Activated CD4-positive, alpha-beta memory T cell treated with anti-CD3 and anti-CD28 coated beads, Interleukin-2, amount 10 ng/mL, durations not matched to agents 7 days and 5 days (primary cell): ENCODE results near the gene GINM1. TPM values are rescaled to one million over a fixed set of nuclear protein-coding genes. Genes with fewer than 3 reads are reported as not detected.

Experiments
- CTCF ChIA-PET: fragments of 350-600 bp; sonication (Branson Sonifier 250); formaldehyde crosslinking; loops from one replicate; lab custom pipeline; 2021; ENCODE audit warnings: antibody characterized with exemption, inconsistent platforms; lab: Charles Lee
- POLR2A ChIA-PET: fragments of 350-600 bp; sonication (Branson Sonifier 250); formaldehyde crosslinking; loops from one replicate; lab custom pipeline; 2021; ENCODE audit warnings: antibody characterized with exemption; lab: Charles Lee
- DNase-seq: peaks from one replicate; pipeline ENCODE4 v3.0.0-alpha.2; 2020
- H3K27ac Mint-ChIP-seq: one replicate; pipeline ENCODE4 v1.8.0; 2021; ENCODE audit warnings: mild to moderate bottlenecking, mixed read lengths
- H3K27me3 Mint-ChIP-seq: one replicate; pipeline ENCODE4 v1.8.0; 2021; ENCODE audit warnings: mixed read lengths
- H3K36me3 Mint-ChIP-seq: one replicate; pipeline ENCODE4 v1.8.0; 2021; ENCODE audit warnings: low read depth, mixed read lengths
- H3K4me1 Mint-ChIP-seq: one replicate; pipeline ENCODE4 v1.8.0; 2021; ENCODE audit warnings: mixed read lengths
- H3K4me3 Mint-ChIP-seq: one replicate; pipeline ENCODE4 v1.8.0; 2021; ENCODE audit warnings: mild to moderate bottlenecking, mixed read lengths
- H3K9me3 Mint-ChIP-seq: one replicate; pipeline ENCODE4 v1.8.0; 2021; ENCODE audit warnings: mixed read lengths
- total RNA-seq, 2 experiments: library from RNA; stranded (reverse); gene quantifications; one replicate each; pipeline ENCODE4 v1.2.3, GENCODE V29; 2021

The GINM1 gene
- 10 to 100 TPM; 18.1 to 18.4 TPM for total RNA-seq

DNA sequence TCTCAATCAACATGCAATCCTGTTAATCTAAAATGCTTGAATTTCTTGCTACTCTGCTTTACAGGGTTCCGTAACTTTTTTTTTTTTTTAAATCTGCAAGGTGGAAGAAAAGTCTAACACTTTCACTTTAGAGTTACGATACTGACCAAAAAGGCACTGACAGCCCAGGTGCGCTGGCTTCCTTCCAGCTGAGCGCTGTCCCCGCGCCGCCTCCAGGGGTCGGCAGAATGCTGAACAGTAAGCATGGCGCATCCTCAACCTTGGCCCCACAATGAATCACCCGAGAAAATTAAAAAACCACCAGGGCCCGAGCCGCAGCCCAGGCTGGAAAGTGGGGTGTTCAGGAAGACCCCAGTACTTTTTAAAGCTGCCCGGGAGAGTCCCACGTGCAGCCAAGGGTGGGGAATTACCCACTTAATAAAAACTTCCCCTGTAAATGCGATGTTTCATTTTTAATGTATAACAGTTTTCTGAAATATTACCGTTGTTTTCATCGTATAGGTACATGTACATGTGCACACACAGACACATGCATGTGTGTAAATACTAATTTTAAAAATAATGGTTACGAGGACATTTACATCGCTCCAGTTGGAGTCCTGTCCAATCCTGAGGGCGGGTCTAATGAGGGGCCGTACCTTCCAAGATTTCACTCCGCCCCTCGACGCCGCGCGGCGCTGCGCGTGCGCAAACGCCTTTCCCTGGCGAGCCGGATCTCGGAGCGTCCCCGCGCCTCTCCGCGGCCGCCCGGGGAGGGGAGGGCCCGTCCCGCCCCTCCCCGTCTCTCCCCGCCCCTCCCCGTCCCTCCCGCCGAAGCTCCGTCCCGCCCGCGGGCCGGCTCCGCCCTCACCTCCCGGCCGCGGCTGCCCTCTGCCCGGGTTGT lies at the start of gene GINM1:
Gene GINM1, plus strand, starts transcription at position 849 of the 883 bp plus-strand sequence. CDS start 40 bp downstream, outside the sequence.
- Mint-ChIP-seq H3K36me3 (no peaks in the 10 kb centered on the region), H3K9me3 (no peaks in the 10 kb centered on the region), H3K27ac (peak within 1 kb of the TSS; percentile 85), H3K27me3 (peaks cover 6% of the 10 kb centered on the region), H3K4me3 (peak within 1 kb of the TSS; percentile 87), H3K4me1 (peaks cover 22% of the 10 kb centered on the region)
- DNase-seq: peak; percentile 97
- POLR2A ChIA-PET: interaction anchor here (0.6 to 2.8 kb wide), 8 partner anchors 10 to 184 kb away, joined by 3 to 17 read pairs (median 5); partner anchors contain the start of genes KATNA1 and PPIL4
- CTCF ChIA-PET: interaction anchor here (0.7 to 6.2 kb wide), 6 partner anchors 10 to 105 kb away, joined by 3 to 55 read pairs (median 3); partner anchors contain the start of gene PPIL4

DNA sequence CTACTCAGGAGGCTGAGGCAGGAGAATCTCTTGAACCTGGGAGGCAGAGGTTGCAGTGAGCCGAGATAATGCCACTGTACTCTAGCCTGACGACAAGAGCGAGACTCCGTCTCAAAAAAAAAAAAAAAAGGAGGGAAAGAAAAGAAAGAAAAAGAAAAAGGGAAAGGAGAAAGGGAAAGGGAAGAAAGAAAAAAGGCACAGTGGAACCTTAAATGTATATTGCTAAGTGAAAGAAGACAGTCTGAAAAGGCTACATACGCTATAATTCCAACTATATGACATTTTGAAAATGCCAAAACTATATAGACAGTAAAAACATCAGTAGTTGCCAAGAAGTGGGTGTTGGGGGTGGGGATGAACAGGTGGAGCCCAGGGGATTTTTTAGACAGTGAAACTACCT lies 36.5 kb upstream of the GINM1 start:
- Mint-ChIP-seq H3K4me3 (no peak overlapping the region), H3K27me3 (no peaks in the 10 kb centered on the region), H3K36me3 (peaks cover 43% of the 10 kb centered on the region), H3K27ac (no peak overlapping the region), H3K9me3 (no peaks in the 10 kb centered on the region), H3K4me1 (peaks cover 4% of the 10 kb centered on the region)
- ChIA-PET POLR2A (no interaction called here), CTCF (interaction anchor here (2.5 kb wide), 1 partner anchor 13 kb away, joined by 14 read pairs; no protein-coding TSS in a partner anchor)
- no peak for DNase-seq

DNA sequence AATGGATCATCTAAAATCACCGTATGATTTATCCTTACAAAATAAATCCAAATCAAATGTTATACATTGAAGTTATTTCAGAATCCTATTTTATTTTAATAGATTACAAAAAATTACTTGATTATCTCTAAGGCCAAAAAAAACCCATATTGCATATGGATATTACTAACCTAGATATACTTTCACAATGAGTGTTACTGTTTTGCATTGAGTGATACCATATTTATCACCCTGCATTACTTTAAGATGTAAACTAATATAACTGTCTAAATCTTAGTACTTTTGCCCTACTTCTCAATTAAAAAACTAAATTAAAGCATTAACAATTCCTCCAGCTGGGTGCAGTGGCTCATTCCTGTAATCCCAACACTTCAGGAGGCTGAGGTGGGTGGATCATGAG lies 31.4 kb upstream of the GINM1 start:
- Mint-ChIP-seq H3K4me1 (no peaks in the 10 kb centered on the region), H3K36me3 (peaks cover 58% of the 10 kb centered on the region), H3K4me3 (no peak overlapping the region), H3K27me3 (no peaks in the 10 kb centered on the region), H3K27ac (no peak overlapping the region), H3K9me3 (no peaks in the 10 kb centered on the region)
- no peak for DNase-seq
- ChIA-PET CTCF (interaction anchor here (1.4 kb wide), 1 partner anchor 18 kb away, joined by 4 read pairs; no protein-coding TSS in a partner anchor), POLR2A (no interaction called here)

DNA sequence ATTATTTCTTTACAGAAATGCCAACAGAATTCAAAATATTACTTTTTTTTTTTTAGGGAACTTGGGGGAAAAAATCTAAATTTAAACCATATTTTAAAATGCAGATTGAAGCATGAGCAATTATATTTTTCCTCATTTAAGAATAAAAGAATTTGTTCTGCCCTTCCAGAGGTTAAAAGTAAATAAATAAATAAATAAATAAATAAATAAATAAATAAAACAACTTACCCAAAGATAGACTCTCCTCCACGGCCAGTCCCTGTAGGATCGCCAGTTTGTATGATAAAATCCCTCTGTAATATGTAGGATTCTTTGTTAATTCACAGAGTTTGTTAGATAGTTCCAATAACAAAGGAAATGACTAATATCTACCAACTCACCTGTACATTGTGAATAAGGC lies 25.0 kb upstream of the GINM1 start:
- CTCF ChIA-PET: no interaction called here
- Mint-ChIP-seq H3K4me3 (no peak overlapping the region), H3K27me3 (no peaks in the 10 kb centered on the region), H3K4me1 (peaks cover 35% of the 10 kb centered on the region), H3K9me3 (no peaks in the 10 kb centered on the region), H3K36me3 (peaks cover 34% of the 10 kb centered on the region), H3K27ac (no peak overlapping the region)
- no peak for DNase-seq
- POLR2A ChIA-PET: no interaction called here

DNA sequence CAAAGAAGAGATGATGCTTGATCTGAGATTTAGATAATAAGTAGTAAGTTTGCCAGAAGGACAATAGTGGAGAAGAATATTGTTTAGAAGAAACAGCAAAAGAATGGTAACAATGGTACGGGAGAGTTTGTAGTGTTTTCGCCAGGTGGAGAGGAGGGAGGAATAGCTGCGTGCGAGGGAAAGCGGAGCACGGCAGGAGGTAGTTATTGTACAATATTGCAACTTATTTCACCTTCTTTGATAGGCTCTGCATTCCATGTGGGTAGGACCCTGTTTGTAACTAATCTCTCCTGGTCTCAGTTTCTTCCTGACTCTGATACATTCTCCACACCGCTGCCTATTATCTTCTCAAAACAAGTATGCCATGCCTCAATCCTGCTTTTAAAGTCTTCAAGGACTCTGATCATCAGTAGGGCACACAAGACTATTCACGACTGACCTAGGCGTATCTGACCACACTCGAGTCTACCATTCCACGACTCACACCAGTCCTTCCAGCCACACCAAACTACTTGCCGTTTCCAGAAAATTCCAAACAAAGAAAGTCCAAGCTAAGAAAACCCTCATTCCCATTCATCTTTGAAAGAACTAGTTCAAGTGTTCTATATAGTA lies 21.4 kb upstream of the GINM1 start:
- POLR2A ChIA-PET: interaction anchor here (0.9 to 3.7 kb wide), 13 partner anchors 14 to 793 kb away, joined by 3 to 18 read pairs (median 6); partner anchors contain the start of genes GINM1, KATNA1, LATS1 and TAB2
- peaks cover 41% of the 10 kb centered on the region for H3K4me1 Mint-ChIP-seq
- H3K36me3 Mint-ChIP-seq: peaks cover 10% of the 10 kb centered on the region
- peak overlapping the region; percentile 95 for H3K27ac Mint-ChIP-seq
- H3K4me3 Mint-ChIP-seq: peak overlapping the region; percentile 97
- no peak for DNase-seq
- CTCF ChIA-PET: interaction anchor here (1.0 to 3.9 kb wide), 11 partner anchors 8 to 173 kb away, joined by 3 to 27 read pairs (median 5); partner anchors contain the start of genes LATS1 and ZC3H12D
- H3K27me3 Mint-ChIP-seq: peaks cover 9% of the 10 kb centered on the region
- H3K9me3 Mint-ChIP-seq: no peaks in the 10 kb centered on the region

- peak overlapping the region; percentile 97 for H3K4me3 Mint-ChIP-seq
- DNase-seq: peak; percentile 69
- H3K27me3 Mint-ChIP-seq: peaks cover 9% of the 10 kb centered on the region
- ChIA-PET CTCF (interaction anchor here (0.6 to 3.9 kb wide), 22 partner anchors 9 to 715 kb away, joined by 3 to 55 read pairs (median 4); partner anchors contain the start of genes GINM1, LATS1 and ZC3H12D), POLR2A (interaction anchor here (0.6 to 3.7 kb wide), 21 partner anchors 8 to 793 kb away, joined by 3 to 18 read pairs (median 4); partner anchors contain the start of genes GINM1, KATNA1, LATS1 and PCMT1)
- peaks cover 41% of the 10 kb centered on the region for H3K4me1 Mint-ChIP-seq
- H3K27ac Mint-ChIP-seq: peak overlapping the region; percentile 95
- no peaks in the 10 kb centered on the region for H3K9me3 Mint-ChIP-seq
- peaks cover 6% of the 10 kb centered on the region for H3K36me3 Mint-ChIP-seq
Observed at GRCh38 chr6:149545258-149545753, 20.9 kb upstream of the GINM1 start.

DNA sequence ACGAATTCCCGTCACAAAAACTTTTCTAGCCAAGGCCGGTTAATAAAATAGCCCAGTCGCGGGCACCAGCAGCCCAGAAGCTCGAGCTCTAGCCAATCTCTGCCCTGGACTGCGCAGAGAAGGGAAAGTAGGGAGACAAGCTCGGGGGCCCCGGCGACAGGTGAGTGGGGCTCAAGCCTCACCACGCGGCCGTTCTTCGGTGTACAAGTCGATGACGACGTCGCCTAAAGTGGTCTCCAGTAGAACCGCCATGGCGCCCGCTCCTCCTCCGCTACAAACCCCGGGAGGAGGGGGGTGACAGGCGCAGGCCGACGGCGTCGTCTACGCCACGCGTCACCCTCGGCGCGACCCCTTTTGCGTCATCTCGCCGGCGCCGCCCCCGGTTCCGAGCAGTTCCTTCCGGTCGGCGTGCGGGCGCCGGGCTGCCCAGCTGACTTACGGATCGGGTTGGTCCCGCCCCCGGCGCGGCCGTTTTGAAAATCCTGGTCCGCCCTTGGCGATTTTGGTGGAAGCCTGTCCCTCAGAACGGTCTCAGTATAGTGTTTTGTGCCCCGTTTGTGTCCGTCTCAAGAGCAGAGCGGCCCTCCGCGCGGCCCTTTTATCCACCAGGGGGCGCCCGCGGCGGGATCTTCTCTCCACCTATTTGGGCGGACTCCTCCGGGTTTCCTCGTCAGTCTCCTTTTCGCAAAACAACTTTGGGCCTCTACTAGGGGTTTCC lies 20.3 kb upstream of the GINM1 start, which contains the start of gene PPIL4:
Gene PPIL4, minus strand, starts transcription at position 290 of the 718 bp plus-strand sequence. Its CDS starts 38 bp downstream, at position 252.
- peaks cover 40% of the 10 kb centered on the region for H3K4me1 Mint-ChIP-seq
- DNase-seq: peak; percentile 97
- H3K27me3 Mint-ChIP-seq: peaks cover 9% of the 10 kb centered on the region
- ChIA-PET CTCF (interaction anchor here (0.6 to 3.9 kb wide), 22 partner anchors 10 to 716 kb away, joined by 3 to 55 read pairs (median 4); partner anchors contain the start of genes GINM1, LATS1 and ZC3H12D), POLR2A (interaction anchor here (0.6 to 3.7 kb wide), 20 partner anchors 9 to 794 kb away, joined by 3 to 18 read pairs (median 4); partner anchors contain the start of genes GINM1, KATNA1, LATS1 and PCMT1)
- peak within 1 kb of the TSS; percentile 97 for H3K4me3 Mint-ChIP-seq
- H3K27ac Mint-ChIP-seq: peak within 1 kb of the TSS; percentile 95
- H3K36me3 Mint-ChIP-seq: peaks cover 3% of the 10 kb centered on the region
- H3K9me3 Mint-ChIP-seq: no peaks in the 10 kb centered on the region

DNA sequence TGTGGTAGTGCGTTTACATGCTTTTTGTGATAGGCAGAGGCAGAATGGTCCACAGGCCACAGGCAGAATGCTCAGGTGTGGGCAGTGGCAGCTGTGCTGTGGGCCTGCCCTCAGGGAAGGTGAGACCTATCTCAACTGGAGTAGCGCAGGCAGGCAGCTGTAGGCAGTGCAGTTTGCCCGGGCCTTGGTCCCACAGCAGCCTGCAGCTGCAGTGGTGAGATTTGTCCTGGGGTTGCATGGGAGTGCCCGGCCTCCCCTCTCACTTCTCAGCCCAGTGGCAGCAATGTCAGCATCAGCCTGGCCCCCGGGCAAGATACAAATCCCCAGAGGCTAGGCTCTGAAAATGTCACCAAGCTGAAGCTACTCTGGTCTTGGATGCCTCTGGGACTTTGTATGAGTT lies 14.3 kb upstream of the GINM1 start:
- POLR2A ChIA-PET: interaction anchor here (0.5 to 1.9 kb wide), 3 partner anchors 14 to 216 kb away, joined by 3 to 6 read pairs (median 3); partner anchors contain the start of gene GINM1
- DNase-seq: no peak
- peaks cover 6% of the 10 kb centered on the region for H3K4me1 Mint-ChIP-seq

DNA sequence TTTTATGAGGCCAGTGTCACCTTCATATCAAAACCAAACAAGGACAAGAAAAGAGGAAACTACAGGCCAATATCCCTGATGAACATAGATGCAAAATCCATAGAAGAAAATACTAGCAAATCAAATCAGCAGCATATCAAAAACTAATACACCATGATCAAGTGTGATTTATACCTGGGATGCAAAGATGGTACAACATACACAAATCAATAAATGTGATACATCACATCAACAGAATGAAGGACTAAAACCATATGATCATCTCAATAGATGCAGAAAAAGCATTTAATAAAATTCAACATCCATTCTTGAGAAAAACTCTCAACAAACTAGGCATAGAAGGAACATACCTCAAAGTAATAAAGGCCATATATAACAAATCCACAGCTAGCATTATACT lies 8.1 kb upstream of the GINM1 start:
- H3K9me3 Mint-ChIP-seq: no peaks in the 10 kb centered on the region
- ChIA-PET CTCF (no interaction called here), POLR2A (no interaction called here)
- peaks cover 54% of the 10 kb centered on the region for H3K27me3 Mint-ChIP-seq
- DNase-seq: no peak
- H3K36me3 Mint-ChIP-seq: no peaks in the 10 kb centered on the region
- H3K4me1 Mint-ChIP-seq: no peaks in the 10 kb centered on the region
- no peak overlapping the region for H3K27ac Mint-ChIP-seq
- no peak overlapping the region for H3K4me3 Mint-ChIP-seq

More for the DNA sequence above, 14.3 kb upstream of the GINM1 start:
- Mint-ChIP-seq H3K4me3 (no peak overlapping the region), H3K27me3 (peaks cover 33% of the 10 kb centered on the region), H3K36me3 (no peaks in the 10 kb centered on the region), H3K27ac (no peak overlapping the region), H3K9me3 (no peaks in the 10 kb centered on the region)
- CTCF ChIA-PET: interaction anchor here (0.7 to 3.8 kb wide), 4 partner anchors 9 to 35 kb away, joined by 3 to 15 read pairs (median 9); partner anchors contain the start of gene GINM1

- Mint-ChIP-seq H3K4me1 (no peaks in the 10 kb centered on the region), H3K36me3 (no peaks in the 10 kb centered on the region), H3K4me3 (no peak overlapping the region), H3K27ac (no peak overlapping the region), H3K9me3 (no peaks in the 10 kb centered on the region), H3K27me3 (peaks cover 53% of the 10 kb centered on the region)
- ChIA-PET CTCF (no interaction called here), POLR2A (no interaction called here)
- DNase-seq: no peak
Observed at GRCh38 chr6:149559389-149559788, 6.8 kb upstream of the GINM1 start.

DNA sequence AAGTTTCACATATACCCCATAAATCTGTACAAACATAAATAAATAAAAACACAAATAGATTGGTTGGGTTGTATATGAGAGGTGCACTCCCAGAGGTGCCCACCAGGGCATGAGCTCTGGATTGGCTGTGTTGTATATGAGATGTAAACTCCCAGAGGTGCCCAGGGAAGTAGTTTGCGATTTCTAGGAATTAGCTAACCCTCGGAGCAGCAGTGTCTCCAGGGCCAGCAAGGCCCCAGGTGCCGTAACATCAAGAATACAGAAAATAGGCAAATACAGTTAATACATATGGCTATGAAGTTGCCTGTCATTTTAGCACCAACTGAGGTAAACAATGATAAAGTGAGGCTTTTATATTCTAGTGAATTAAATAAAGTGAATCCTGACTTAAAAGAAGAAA lies 5.4 kb upstream of the GINM1 start:
- H3K27me3 Mint-ChIP-seq: peaks cover 41% of the 10 kb centered on the region
- no peaks in the 10 kb centered on the region for H3K9me3 Mint-ChIP-seq
- peak; percentile 21 for DNase-seq
- H3K36me3 Mint-ChIP-seq: no peaks in the 10 kb centered on the region
- ChIA-PET POLR2A (interaction anchor here (0.6 kb wide), 1 partner anchor 87 kb away, joined by 3 read pairs; the partner anchor contains the start of gene KATNA1), CTCF (interaction anchor here (1.0 to 6.2 kb wide), 4 partner anchors 10 to 75 kb away, joined by 3 to 55 read pairs (median 9); partner anchors contain the start of gene PPIL4)
- no peak overlapping the region for H3K27ac Mint-ChIP-seq
- H3K4me1 Mint-ChIP-seq: peaks cover 7% of the 10 kb centered on the region
- H3K4me3 Mint-ChIP-seq: no peak overlapping the region
